WTC11 (cell line): ENCODE results near the gene AK2.

Experiments
- CREB1 ChIP-seq: sonication (generic); formaldehyde crosslinking; IDR thresholded peaks from 2 replicates; pipeline ENCODE4 v1.8.0; 2023; ENCODE audit warnings: mild to moderate bottlenecking, missing genetic modification reagents
- CTCF ChIP-seq: fragments of 200-600 bp; IDR thresholded peaks from 2 replicates; pipeline ENCODE4 v1.8.0; 2022; ENCODE audit warnings: antibody characterized with exemption
- NR2C2 ChIP-seq: sonication (generic); formaldehyde crosslinking; IDR thresholded peaks from 2 replicates; pipeline ENCODE4 v1.8.0; 2022; ENCODE audit warnings: mild to moderate bottlenecking, missing genetic modification reagents
- ZNF532 ChIP-seq: fragments of 250-450 bp; sonication (Bioruptor Pico); IDR thresholded peaks from 2 replicates; pipeline ENCODE4 v1.9.0; 2021; ENCODE audit warnings: mild to moderate bottlenecking, borderline replicate concordance
- TF ChIP-seq, protein P1 (sequence below): sonication (generic); formaldehyde crosslinking; IDR thresholded peaks from 2 replicates; pipeline ENCODE4 v1.8.0; 2022; ENCODE audit warnings: mild to moderate bottlenecking, missing genetic modification reagents
- TF ChIP-seq, protein P2 (sequence below): sonication (generic); formaldehyde crosslinking; IDR thresholded peaks from 2 replicates; pipeline ENCODE4 v1.8.1; 2023; ENCODE audit warnings: mild to moderate bottlenecking, missing genetic modification reagents, moderate library complexity

DNA sequence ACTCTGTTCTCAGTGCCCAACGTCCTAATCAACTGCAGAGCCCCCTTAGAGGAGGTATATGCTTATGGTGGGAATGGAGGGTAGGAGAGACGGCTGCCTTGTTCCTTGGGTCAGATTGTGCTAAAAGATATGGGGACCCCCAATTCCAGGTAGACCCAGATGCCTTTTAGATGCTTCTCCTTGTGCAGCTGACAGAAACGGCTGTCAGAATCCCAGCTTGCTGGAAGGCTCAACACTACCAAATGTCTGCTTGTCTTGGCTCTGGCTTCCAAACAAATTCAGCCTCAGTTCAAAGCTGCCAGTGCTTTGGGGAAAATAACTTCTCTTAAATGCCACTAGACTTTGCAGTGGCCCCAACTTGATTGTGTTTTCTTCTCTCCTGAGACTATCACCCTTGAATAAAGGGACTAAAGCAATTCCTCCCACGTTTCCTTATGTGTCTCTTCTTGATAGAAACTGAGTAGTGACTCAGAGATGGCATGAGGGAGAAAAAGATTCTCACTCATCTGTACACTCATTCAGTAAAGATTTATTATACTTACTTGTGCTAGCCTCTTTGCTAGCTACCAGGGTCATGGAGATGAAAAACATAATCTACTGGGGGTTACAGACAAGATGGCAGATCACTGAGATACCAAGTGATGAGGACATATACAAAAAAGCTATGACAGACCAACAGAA is 68.7 kb downstream of the AK2 start:
- TF ChIP-seq, protein P1, sequence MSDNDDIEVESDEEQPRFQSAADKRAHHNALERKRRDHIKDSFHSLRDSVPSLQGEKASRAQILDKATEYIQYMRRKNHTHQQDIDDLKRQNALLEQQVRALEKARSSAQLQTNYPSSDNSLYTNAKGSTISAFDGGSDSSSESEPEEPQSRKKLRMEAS (CRISPR knock-in tag): no peak
- TF ChIP-seq CTCF: no peak
- TF ChIP-seq, protein P2, sequence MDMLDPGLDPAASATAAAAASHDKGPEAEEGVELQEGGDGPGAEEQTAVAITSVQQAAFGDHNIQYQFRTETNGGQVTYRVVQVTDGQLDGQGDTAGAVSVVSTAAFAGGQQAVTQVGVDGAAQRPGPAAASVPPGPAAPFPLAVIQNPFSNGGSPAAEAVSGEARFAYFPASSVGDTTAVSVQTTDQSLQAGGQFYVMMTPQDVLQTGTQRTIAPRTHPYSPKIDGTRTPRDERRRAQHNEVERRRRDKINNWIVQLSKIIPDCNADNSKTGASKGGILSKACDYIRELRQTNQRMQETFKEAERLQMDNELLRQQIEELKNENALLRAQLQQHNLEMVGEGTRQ (CRISPR knock-in tag): no peak
- no peak for TF ChIP-seq CREB1 (CRISPR knock-in tag)
- no peak for TF ChIP-seq ZNF532
- no peak for TF ChIP-seq NR2C2
